ENCODE data around the gene PRM2.

Gene PRM2

GRCh38 chr16:11225677-11226549 lies 50.4 kb downstream of the PRM2 start:
- DNase-seq (ENCODE audit: extremely low spot score) = no peak
- POLR2A ChIA-PET = no interaction called here
- no peak for TF ChIP-seq HDGF (IDR thresholded peaks at IDR 0.05; ENCODE audit: borderline replicate concordance)
- no peak for TF ChIP-seq FOXK2 (IDR thresholded peaks at IDR 0.05)
- no peak for TF ChIP-seq ARNT (IDR thresholded peaks at IDR 0.05)
- TF ChIP-seq ZNF384 (IDR thresholded peaks at IDR 0.05) = no peak
- TF ChIP-seq, protein P1, sequence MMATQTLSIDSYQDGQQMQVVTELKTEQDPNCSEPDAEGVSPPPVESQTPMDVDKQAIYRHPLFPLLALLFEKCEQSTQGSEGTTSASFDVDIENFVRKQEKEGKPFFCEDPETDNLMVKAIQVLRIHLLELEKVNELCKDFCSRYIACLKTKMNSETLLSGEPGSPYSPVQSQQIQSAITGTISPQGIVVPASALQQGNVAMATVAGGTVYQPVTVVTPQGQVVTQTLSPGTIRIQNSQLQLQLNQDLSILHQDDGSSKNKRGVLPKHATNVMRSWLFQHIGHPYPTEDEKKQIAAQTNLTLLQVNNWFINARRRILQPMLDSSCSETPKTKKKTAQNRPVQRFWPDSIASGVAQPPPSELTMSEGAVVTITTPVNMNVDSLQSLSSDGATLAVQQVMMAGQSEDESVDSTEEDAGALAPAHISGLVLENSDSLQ (IDR thresholded peaks at IDR 0.05) = no peak
- no peak for TF ChIP-seq ELF4 (IDR thresholded peaks at IDR 0.05)
- TF ChIP-seq FOXM1 (IDR thresholded peaks at IDR 0.05; ENCODE audit: borderline replicate concordance) = no peak
- TF ChIP-seq LEF1 (IDR thresholded peaks at IDR 0.05; ENCODE audit: borderline replicate concordance) = no peak
- TF ChIP-seq NFRKB (IDR thresholded peaks at IDR 0.05) = no peak
- no peak for TF ChIP-seq SUZ12 (IDR thresholded peaks at IDR 0.05)
- no peak for TF ChIP-seq SP1 (IDR thresholded peaks at IDR 0.05)
- no peak for TF ChIP-seq TARDBP (IDR thresholded peaks at IDR 0.05)
- TF ChIP-seq L3MBTL2 (conservative IDR thresholded peaks at IDR 0.05) = no peak
- TF ChIP-seq CTBP1 (IDR thresholded peaks at IDR 0.05; ENCODE audit: borderline replicate concordance) = no peak
- no peak for TF ChIP-seq FOXA1 (IDR thresholded peaks at IDR 0.05)
- TF ChIP-seq BHLHE40 (IDR thresholded peaks at IDR 0.05; ENCODE audit: borderline replicate concordance) = no peak
- CTCF ChIA-PET = no interaction called here
